HepG2 (cell line): ENCODE measurements around the gene ACSM2B. TPM values are rescaled to one million over a fixed set of nuclear protein-coding genes. Genes with fewer than 3 reads are reported as not detected.
A peak's percentile ranks its signal among the peaks of the same experiment; 100 is the strongest.

Experiments
- ATAC-seq: fragments of 200-7000 bp; cut with Tn5 transposase; 3 replicates; pipeline ENCODE4 v1.9.1; 2020; ENCODE audit warnings: mild to moderate bottlenecking, moderate library complexity
- BruUV-seq: library from RNA; stranded (reverse); fragments of 400-500 nt; replicated peaks from 2 replicates; lab custom pipeline; 2021; lab: Mats Ljungman, UMichigan
- CTCF ChIA-PET: fragments of 300-600 bp; formaldehyde crosslinking; extraction: SDS; loops from one replicate; lab custom pipeline; 2021; ENCODE audit warnings: low total read pairs, inconsistent platforms, low intra/inter-chr PET ratio; lab: Yijun Ruan, JAX
- POLR2A ChIA-PET: fragments of 350-600 bp; sonication (Branson Sonifier 250); formaldehyde crosslinking; loops from one replicate; lab custom pipeline; 2020; ENCODE audit warnings: antibody characterized with exemption, inconsistent platforms; lab: Yijun Ruan, JAX
- DNase-seq: peaks from one replicate; pipeline ENCODE4 v3.0.0-alpha.2; 2015; ENCODE audit warnings: low spot score
- FAIRE-seq: peaks from 3 replicates; lab custom pipeline; 2011; peaks lifted over from hg19 to GRCh38; lab: Jason Lieb, UNC
- H2AFZ ChIP-seq: one replicate; pipeline ENCODE4 v1.6.1; 2011; ENCODE audit warnings: low read length, inconsistent platforms
- H3K27ac ChIP-seq: fragments of 300-600 bp; 3 replicates; pipeline ENCODE4 v1.8.0; 2011; ENCODE audit warnings: mixed run types, mild to moderate bottlenecking, mixed read lengths, low read length, inconsistent platforms; ENCODE audit not compliant: insufficient read depth; ENCODE audit errors: extremely low read length
- H3K27me3 ChIP-seq, 2 experiments: fragments of 200-600 bp in 1 of 2; 2 replicates in 1 of 2; 3 replicates in 1 of 2; pipeline versions ENCODE4 v1.6.0 to v1.8.0; 2011; ENCODE audit warnings: low read length in 2 of 2, mild to moderate bottlenecking in 2 of 2, moderate library complexity in 2 of 2, inconsistent platforms in 1 of 2; ENCODE audit not compliant: insufficient read depth in 2 of 2, control insufficient read depth in 1 of 2
- H3K36me3 ChIP-seq, 2 experiments: fragments of 200-600 bp in 1 of 2; replicated peaks in 1 of 2; 2 replicates in 1 of 2; 3 replicates in 1 of 2; pipeline versions ENCODE4 v1.5.1 to v1.8.0; 2011; ENCODE audit warnings: low read length in 2 of 2, inconsistent platforms in 1 of 2; ENCODE audit not compliant: insufficient read depth in 2 of 2, control insufficient read depth in 1 of 2
- H3K4me1 ChIP-seq: 2 replicates; pipeline ENCODE4 v1.5.1; 2012; ENCODE audit warnings: low read length, inconsistent platforms; ENCODE audit not compliant: insufficient read depth
- H3K4me2 ChIP-seq: 2 replicates; pipeline ENCODE4 v1.6.0; 2011; ENCODE audit warnings: low read depth, low read length, inconsistent platforms
- H3K4me3 ChIP-seq, 3 experiments: fragments of 200-600 bp in 1 of 3; sonication (generic), shearing (Covaris generic) in 1 of 3; replicated peaks in 1 of 3; 2 replicates each; pipeline ENCODE4 v1.5.1; 2011 to 2016; ENCODE audit warnings: low read length in 3 of 3, inconsistent platforms in 2 of 3, low read depth in 2 of 3, mild to moderate bottlenecking in 2 of 3, control low read depth in 1 of 3, mixed read lengths in 1 of 3; ENCODE audit not compliant: insufficient read depth in 1 of 3
- H3K79me2 ChIP-seq: one replicate; pipeline ENCODE4 v1.6.1; 2011; ENCODE audit warnings: low read length, inconsistent platforms; ENCODE audit not compliant: insufficient read depth
- H3K9ac ChIP-seq: 2 replicates; pipeline ENCODE4 v1.6.0; 2011; ENCODE audit warnings: mild to moderate bottlenecking, low read depth, low read length, inconsistent platforms; ENCODE audit not compliant: insufficient read depth
- H3K9me3 ChIP-seq: 2 replicates; pipeline ENCODE4 v1.5.1; 2012; ENCODE audit warnings: mild to moderate bottlenecking, low read length
- H4K20me1 ChIP-seq: 2 replicates; pipeline ENCODE4 v1.6.0; 2011; ENCODE audit warnings: inconsistent platforms, mild to moderate bottlenecking, low read length, moderate library complexity; ENCODE audit not compliant: insufficient read depth
- BCL6 ChIP-seq: IDR thresholded peaks from 2 replicates; pipeline ENCODE4 v1.6.1; 2016; ENCODE audit warnings: missing genetic modification reagents, missing compliant biosample characterization
- BRD4 ChIP-seq: sonication (generic); formaldehyde crosslinking; IDR thresholded peaks from 2 replicates; pipeline ENCODE4 v1.4.0; 2020; ENCODE audit warnings: missing genetic modification reagents
- CAMTA2 ChIP-seq: sonication (generic); formaldehyde crosslinking; IDR thresholded peaks from 2 replicates; pipeline ENCODE4 v1.4.0; 2020; ENCODE audit warnings: mild to moderate bottlenecking, missing genetic modification reagents, borderline replicate concordance
- FOSL2 ChIP-seq: sonication (generic); formaldehyde crosslinking; IDR thresholded peaks from 2 replicates; pipeline ENCODE4 v1.4.0; 2020; ENCODE audit warnings: missing genetic modification reagents
- GLI4 ChIP-seq: sonication (generic); formaldehyde crosslinking; IDR thresholded peaks from 2 replicates; pipeline ENCODE4 v1.5.1; 2020; ENCODE audit warnings: missing genetic modification reagents, mild to moderate bottlenecking, moderate library complexity, borderline replicate concordance
- IKZF4 ChIP-seq: sonication (generic); formaldehyde crosslinking; IDR thresholded peaks from 2 replicates; pipeline ENCODE4 v1.5.1; 2020; ENCODE audit warnings: borderline replicate concordance, mild to moderate bottlenecking, low read depth, missing genetic modification reagents; ENCODE audit errors: not compliant biosample characterization
- JUNB ChIP-seq: sonication (generic); formaldehyde crosslinking; IDR thresholded peaks from 2 replicates; pipeline ENCODE4 v1.8.0; 2022; ENCODE audit warnings: missing genetic modification reagents, mild to moderate bottlenecking, borderline replicate concordance
- KMT2B ChIP-seq: IDR thresholded peaks from 2 replicates; pipeline ENCODE4 v1.6.1; 2016; ENCODE audit warnings: missing genetic modification reagents, missing compliant biosample characterization
- LCORL ChIP-seq, 2 experiments: fragments of 450-650 bp in 1 of 2; sonication (generic) in 1 of 2; formaldehyde crosslinking in 1 of 2; IDR thresholded peaks; 2 replicates each; pipeline versions ENCODE4 v1.5.0 to v1.6.1; 2017 to 2020; ENCODE audit warnings: antibody characterized with exemption in 1 of 2, missing genetic modification reagents in 1 of 2
- PLRG1 ChIP-seq: fragments of 450-650 bp; conservative IDR thresholded peaks from 2 replicates; pipeline ENCODE4 v1.6.1; 2016
- RXRB ChIP-seq: IDR thresholded peaks from 2 replicates; pipeline ENCODE4 v1.6.1; 2016; ENCODE audit warnings: borderline replicate concordance, missing genetic modification reagents, missing compliant biosample characterization
- SIN3A ChIP-seq: IDR thresholded peaks from 2 replicates; pipeline ENCODE4 v1.6.1; 2011; ENCODE audit warnings: low read depth, mild to moderate bottlenecking, control low read depth, low read length, borderline replicate concordance
- THAP8 ChIP-seq: sonication (generic); formaldehyde crosslinking; IDR thresholded peaks from 2 replicates; pipeline ENCODE4 v1.5.1; 2020; ENCODE audit warnings: missing genetic modification reagents, mild to moderate bottlenecking, borderline replicate concordance
- USF2 ChIP-seq, 2 experiments: sonication (generic) in 1 of 2; formaldehyde crosslinking in 1 of 2; IDR thresholded peaks; 2 replicates each; pipeline versions ENCODE4 v1.5.1 to v1.6.1; 2011 to 2020; ENCODE audit warnings: borderline replicate concordance in 1 of 2, low read depth in 1 of 2, low read length in 1 of 2, mild to moderate bottlenecking in 1 of 2, missing genetic modification reagents in 1 of 2, moderate library complexity in 1 of 2
- ZNF414 ChIP-seq: sonication (generic); formaldehyde crosslinking; IDR thresholded peaks from 2 replicates; pipeline ENCODE4 v1.5.0; 2020; ENCODE audit warnings: missing genetic modification reagents
- ZNF556 ChIP-seq: sonication (generic); formaldehyde crosslinking; IDR thresholded peaks from 2 replicates; pipeline ENCODE4 v1.4.0; 2020; ENCODE audit warnings: mild to moderate bottlenecking, missing genetic modification reagents, borderline replicate concordance
- ZNF775 ChIP-seq: sonication (generic); formaldehyde crosslinking; IDR thresholded peaks from 2 replicates; pipeline ENCODE4 v1.4.0; 2020; ENCODE audit warnings: missing genetic modification reagents, mild to moderate bottlenecking, moderate library complexity, borderline replicate concordance
- WGBS: methylation state at CpG from one replicate; pipeline ENCODE4 v1.1.6; 2017; ENCODE audit warnings: low lambda C conversion rate; 5-methylcytosine and 5-hydroxymethylcytosine counted together
- in situ Hi-C: cut with HindIII; loops from 2 replicates; pipeline ENCODE4 v1.10.0; 2017; ENCODE audit warnings: low pct_unique_long_range_greater_than_20kb; ENCODE audit not compliant: extremely low pct_ligation_motif_present
- intact Hi-C: fragments of 100-400 bp; cut with micrococcal nuclease; formaldehyde crosslinking; loops from one replicate; pipeline ENCODE4 v1.10.0; 2022; ENCODE audit not compliant: unreplicated experiment
- polyA plus RNA-seq, 8 experiments: library from polyadenylated mRNA; depleted of rRNA in 3 of 8; stranded (reverse) in 7 of 8; unstranded in 1 of 8; fragments of >200 nt; fragmentation: Illumina TruSeq in 4 of 8; extraction: Trizol in 4 of 8; gene quantifications; 2 replicates each; pipeline versions ENCODE4 v1.2.1 to v1.2.3, GENCODE V29; 2011 to 2016; ENCODE audit warnings: low read depth in 4 of 8, missing spikeins in 1 of 8, mixed read lengths in 1 of 8; ENCODE audit not compliant: insufficient read depth in 1 of 8
- total RNA-seq, 5 experiments: library from RNA; depleted of rRNA; stranded (reverse); fragments of >200 nt; fragmentation: Illumina TruSeq; extraction: Trizol; gene quantifications; 2 replicates each; pipeline ENCODE4 v1.2.3, GENCODE V29; 2016; ENCODE audit warnings: low read depth in 1 of 5
- TF ChIP-seq, protein P1 (sequence below): sonication (generic); formaldehyde crosslinking; conservative IDR thresholded peaks from 2 replicates; pipeline ENCODE4 v1.4.0; 2020; ENCODE audit warnings: missing genetic modification reagents

ACSM2B gene
- total and polyA plus RNA-seq, 2 of the 13 experiments (the other 11 are each of a cell fraction or from before 2014, with no cell fraction given), result 22.9 to 34.0 TPM

GRCh38 chr16:20538687-20539086 is 37.5 kb downstream of the ACSM2B start (continued):
- 0 out of 2 replicates have a peak, but pooled peaks have one; percentile 3 for TF ChIP-seq ZNF414
- TF ChIP-seq, all 625 proteins: peak for 5

GRCh38 chr16:20538181-20538580 is 38.0 kb downstream of the ACSM2B start:
- BruUV-seq, result no TSS peak
- Histone ChIP-seq H3K9me3 (no peaks in the 10 kb centered on the region), H3K4me2 (peak overlapping the region; percentile 13; the same call in 1 of the 2 replicates), H3K36me3 (no peaks in the 10 kb centered on the region), H3K4me1 (peaks cover 15% of the 10 kb centered on the region), H3K9ac (no peak overlapping the region), H3K4me3 (no peak overlapping the region), H2AFZ (no peak overlapping the region), H4K20me1 (no peaks in the 10 kb centered on the region), H3K27ac (peak overlapping the region; percentile 28), H3K79me2 (no peaks in the 10 kb centered on the region), H3K27me3 (no peaks in the 10 kb centered on the region)
- DNase-seq (peak; percentile 63), FAIRE-seq (no peak), ATAC-seq (peak; percentile 82)
- CTCF ChIA-PET, result no interaction called here
- 39% methylated on average over 1 of the region's 1 CpG for WGBS
- POLR2A ChIA-PET, result no interaction called here
- intact Hi-C loops (no loop called here), in situ Hi-C loops (no loop called here)
- peak; percentile 60 for TF ChIP-seq FOSL2
- no peak for TF ChIP-seq CAMTA2
- TF ChIP-seq LCORL (IDR thresholded peaks at IDR 0.05), result no peak
- TF ChIP-seq LCORL (CRISPR knock-in tag; IDR thresholded peaks at IDR 0.05), result peak; percentile 49; the same call in 1 of the 2 replicates
- peak; percentile 28; the same call in 1 of the 2 replicates for TF ChIP-seq BCL6 (CRISPR knock-in tag)
- TF ChIP-seq GLI4 (CRISPR knock-in tag), result no peak
- no peak for TF ChIP-seq PLRG1
- TF ChIP-seq SIN3A, result no peak
- no peak for TF ChIP-seq JUNB (CRISPR knock-in tag)
- no peak for TF ChIP-seq KMT2B (CRISPR knock-in tag)
- TF ChIP-seq ZNF775 (CRISPR knock-in tag), result no peak
- no peak for TF ChIP-seq BRD4 (CRISPR knock-in tag)
- peak; percentile 82 for TF ChIP-seq RXRB (CRISPR knock-in tag)
- no peak for TF ChIP-seq USF2 (IDR thresholded peaks at IDR 0.05; ENCODE audit: low read depth, low read length)
- TF ChIP-seq USF2 (CRISPR knock-in tag; IDR thresholded peaks at IDR 0.05; ENCODE audit: borderline replicate concordance), result no peak
- TF ChIP-seq THAP8 (CRISPR knock-in tag), result no peak
- TF ChIP-seq, protein P1, sequence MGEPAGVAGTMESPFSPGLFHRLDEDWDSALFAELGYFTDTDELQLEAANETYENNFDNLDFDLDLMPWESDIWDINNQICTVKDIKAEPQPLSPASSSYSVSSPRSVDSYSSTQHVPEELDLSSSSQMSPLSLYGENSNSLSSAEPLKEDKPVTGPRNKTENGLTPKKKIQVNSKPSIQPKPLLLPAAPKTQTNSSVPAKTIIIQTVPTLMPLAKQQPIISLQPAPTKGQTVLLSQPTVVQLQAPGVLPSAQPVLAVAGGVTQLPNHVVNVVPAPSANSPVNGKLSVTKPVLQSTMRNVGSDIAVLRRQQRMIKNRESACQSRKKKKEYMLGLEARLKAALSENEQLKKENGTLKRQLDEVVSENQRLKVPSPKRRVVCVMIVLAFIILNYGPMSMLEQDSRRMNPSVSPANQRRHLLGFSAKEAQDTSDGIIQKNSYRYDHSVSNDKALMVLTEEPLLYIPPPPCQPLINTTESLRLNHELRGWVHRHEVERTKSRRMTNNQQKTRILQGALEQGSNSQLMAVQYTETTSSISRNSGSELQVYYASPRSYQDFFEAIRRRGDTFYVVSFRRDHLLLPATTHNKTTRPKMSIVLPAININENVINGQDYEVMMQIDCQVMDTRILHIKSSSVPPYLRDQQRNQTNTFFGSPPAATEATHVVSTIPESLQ, result no peak
- no peak for TF ChIP-seq ZNF556 (CRISPR knock-in tag)
- no peak for TF ChIP-seq IKZF4 (CRISPR knock-in tag)
